GM18526 (cell line): Measurements from ENCODE around the gene CEP170B.

ENCODE experiments used
- POLR2A ChIP-seq: IDR thresholded peaks from 3 replicates; pipeline ENCODE4 v1.6.1; 2011; ENCODE audit not compliant: insufficient read length; ENCODE audit errors: extremely low read depth

CEP170B gene

DNA sequence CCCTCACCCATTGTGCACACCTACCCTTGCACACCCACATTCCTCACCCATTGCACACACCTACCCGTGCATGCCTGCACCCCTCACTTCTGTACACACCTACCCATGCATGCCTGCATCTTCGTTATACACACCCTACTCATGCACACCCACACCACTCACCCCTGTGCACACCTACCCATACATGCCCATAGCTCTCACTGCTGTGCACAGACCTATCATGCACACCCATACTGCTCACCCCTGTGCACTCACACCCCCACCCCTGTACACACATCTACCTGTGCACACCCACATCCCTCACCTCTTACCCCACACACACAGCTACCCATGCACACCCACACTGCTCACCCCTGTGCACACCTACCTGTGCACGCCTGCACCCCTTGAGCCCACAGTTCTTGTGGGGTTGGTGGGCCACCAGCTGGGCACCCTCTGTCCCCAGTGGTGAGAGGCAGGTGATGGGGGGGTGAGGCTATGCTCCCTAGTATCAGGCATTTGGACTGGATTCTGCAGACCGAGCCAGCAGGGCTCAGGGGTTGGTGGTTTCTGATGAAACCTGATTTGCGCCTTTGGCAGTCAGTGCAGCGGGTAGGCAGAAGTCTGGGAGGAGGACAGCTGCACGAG lies 15.6 kb downstream of the CEP170B start:
- no peak for TF ChIP-seq POLR2A

DNA sequence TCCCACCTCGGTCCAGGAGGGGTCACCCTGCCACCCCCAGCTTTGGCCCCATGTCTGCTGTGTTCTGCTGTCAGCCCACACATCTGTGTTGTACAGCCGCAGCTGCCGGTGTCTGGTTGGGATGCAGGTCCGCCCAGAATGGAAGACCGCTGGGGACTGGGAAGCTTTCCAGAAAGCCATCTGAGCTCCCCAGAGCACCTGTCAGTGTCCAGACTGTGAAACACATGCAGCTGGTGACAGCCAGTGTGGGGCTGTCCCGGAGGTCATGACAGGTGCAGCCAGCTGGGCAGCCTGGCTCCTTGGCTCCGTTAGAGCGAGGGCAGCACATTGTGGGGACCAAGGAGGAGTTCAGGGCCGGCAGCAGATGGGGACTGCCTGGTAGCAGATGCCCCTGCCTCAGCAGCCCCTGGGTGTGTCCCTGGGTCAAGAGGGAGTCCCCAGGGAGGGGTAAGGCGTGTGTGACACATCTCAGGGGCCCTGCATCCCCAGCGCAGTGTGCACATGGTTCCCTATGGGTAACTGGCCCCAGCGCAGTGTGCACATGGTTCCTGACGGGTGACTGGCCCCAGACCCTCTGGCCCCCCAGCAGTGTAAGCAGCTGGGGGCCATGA lies 16.4 kb downstream of the CEP170B start:
- TF ChIP-seq POLR2A = no peak

DNA sequence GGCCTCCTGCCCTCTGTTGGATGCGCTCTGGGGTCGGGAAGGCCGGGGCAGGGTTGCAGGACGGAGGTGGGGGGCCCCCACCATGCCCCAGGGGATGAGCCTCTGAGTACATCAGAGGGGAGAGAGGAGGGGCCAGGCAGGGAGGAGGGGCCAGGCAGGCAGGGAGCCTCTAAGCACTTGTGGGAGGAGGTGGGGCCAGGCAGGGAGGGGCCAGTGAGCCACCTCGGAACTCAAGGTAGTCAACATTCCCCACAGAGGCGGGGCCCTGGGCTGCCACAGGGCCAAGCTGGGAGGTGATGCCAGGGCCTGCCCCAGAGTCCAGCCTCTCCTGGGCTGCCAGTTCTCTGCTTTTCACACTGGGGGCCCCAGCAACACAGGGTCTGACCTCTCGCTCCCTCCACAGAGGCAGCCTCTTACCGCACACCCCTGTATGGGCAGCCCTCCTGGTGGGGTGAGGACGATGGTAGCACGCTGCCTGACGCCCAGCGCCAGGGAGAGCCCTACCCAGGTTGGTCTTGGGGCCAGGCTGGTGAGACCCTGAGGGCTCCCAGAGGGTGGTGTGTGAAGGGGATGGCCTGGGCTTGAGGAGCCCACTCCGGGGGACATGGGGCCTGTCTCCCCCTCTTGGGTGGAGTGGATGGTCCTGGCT lies 17.4 kb downstream of the CEP170B start:
- TF ChIP-seq POLR2A = no peak

GRCh38 chr14:104882991-104883660 lies 18.1 kb downstream of the CEP170B start:
- no peak for TF ChIP-seq POLR2A

DNA sequence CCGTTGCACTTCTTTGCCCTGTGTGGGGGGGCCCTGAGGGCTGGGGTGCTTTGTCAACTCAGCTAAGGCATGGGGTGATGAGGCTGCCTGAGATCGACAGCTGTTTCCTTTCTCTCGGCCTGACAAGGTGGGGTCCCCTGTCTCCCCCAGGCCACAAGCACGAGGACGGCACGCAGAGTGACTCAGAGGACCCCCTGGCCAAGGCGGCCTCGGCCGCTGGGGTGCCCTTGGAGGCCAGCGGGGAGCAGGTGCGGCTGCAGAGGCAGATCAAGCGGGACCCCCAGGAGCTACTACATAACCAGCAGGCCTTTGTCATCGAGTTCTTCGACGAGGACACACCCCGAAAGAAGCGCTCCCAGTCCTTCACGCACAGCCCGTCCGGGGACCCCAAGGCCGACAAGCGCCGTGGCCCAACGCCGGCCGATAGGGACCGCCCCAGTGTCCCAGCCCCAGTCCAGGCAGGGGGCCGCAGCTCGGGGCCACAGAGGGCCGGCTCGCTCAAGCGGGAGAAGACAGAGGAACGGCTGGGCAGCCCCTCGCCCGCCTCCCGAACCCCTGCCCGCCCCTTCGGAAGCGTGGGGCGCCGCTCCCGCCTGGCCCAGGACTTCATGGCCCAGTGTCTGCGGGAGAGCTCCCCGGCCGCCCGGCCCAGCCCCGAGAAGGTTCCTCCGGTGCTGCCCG lies 18.8 kb downstream of the CEP170B start:
- TF ChIP-seq POLR2A = no peak

DNA sequence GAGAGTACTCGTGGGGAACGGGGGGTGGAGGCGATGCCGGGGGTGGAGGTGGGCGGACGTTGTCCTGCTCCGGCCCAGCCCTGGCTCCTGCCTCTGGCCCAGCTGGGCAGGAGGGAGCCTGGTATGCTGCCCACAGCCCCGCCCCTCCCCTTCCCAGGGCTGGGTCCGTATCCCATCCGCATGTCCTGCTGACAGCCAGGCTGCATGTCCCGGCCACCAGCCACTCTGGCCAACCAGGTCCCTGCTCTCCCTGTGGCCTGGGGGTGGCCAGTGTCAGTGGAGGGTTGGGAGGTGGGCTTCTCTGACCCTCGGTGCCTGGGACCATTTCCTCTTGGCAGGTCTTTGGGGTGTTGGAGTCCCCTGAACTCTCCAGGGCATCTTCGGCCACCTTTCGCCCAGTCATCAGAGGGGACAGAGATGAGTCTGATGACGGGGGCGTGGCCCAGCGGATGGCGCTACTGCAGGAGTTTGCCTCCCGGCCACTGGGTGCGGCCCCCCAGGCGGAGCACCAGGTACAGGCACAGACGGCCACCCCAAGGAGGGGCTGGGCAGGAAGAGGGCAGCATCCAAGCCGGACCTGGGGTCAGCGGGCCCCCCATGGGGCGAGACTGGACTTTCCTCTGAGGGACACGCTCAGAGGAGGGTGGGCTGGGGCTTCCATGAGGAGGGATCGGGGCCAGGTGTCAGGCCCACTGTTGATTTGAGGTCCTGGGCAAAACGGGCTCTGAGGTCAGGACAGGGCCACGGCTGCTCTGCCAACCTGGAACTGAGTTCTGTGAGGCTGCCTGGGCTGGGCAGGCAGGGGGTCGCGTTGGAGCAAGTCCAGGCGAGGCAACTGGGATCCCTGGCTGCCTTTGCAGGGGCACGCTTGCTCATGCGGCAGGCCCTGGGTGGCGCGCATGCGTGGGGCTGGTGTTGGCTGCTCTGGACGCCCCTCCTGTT lies 20.2 kb downstream of the CEP170B start:
- TF ChIP-seq POLR2A = no peak

- no peak for TF ChIP-seq POLR2A
Observed at GRCh38 chr14:104885973-104886689, 21.1 kb downstream of the CEP170B start.

- no peak for TF ChIP-seq POLR2A
Observed at GRCh38 chr14:104886690-104887622, 21.9 kb downstream of the CEP170B start.

- no peak for TF ChIP-seq POLR2A
Observed at GRCh38 chr14:104887623-104888488, 22.8 kb downstream of the CEP170B start.

GRCh38 chr14:104888489-104889374 lies 23.7 kb downstream of the CEP170B start:
- TF ChIP-seq POLR2A = no peak

- TF ChIP-seq POLR2A = no peak
Observed at GRCh38 chr14:104889375-104889757, 24.3 kb downstream of the CEP170B start.
